Stomach (tissue), 9 donors: ENCODE results near the gene MUC6. TPM values are rescaled to one million over a fixed set of nuclear protein-coding genes. Genes with fewer than 3 reads are reported as not detected.

Source experiments
- DNase-seq, 2 donors: peaks; one replicate each; pipeline versions ENCODE4 v3.0.0 to v3.0.0-alpha.2; 2013 to 2019
- H3K27ac ChIP-seq, 5 donors: fragments of 200-600 bp in 4 of 5; sonication (generic) in 4 of 5; one replicate each; pipeline ENCODE4 v1.5.1; 2013 to 2019; ENCODE audit warnings: mild to moderate bottlenecking in 1 of 5, moderate library complexity in 1 of 5
- H3K27me3 ChIP-seq, 3 donors: fragments of 200-600 bp; sonication (generic); one replicate each; pipeline ENCODE4 v1.5.1; 2017 to 2019; ENCODE audit warnings: mixed run types in 1 of 3
- H3K36me3 ChIP-seq, 4 donors: fragments of 200-600 bp; sonication (generic); 1 replicate in 3 of 4; 2 replicates in 1 of 4; pipeline ENCODE4 v1.5.1; 2016 to 2019
- H3K4me1 ChIP-seq, 4 donors: fragments of 200-600 bp; sonication (generic); one replicate each; pipeline ENCODE4 v1.5.1; 2016 to 2019
- H3K4me3 ChIP-seq, 4 donors: fragments of 200-600 bp; sonication (generic) in 3 of 4; one replicate each; pipeline ENCODE4 v1.5.1; 2016 to 2019; ENCODE audit warnings: mild to moderate bottlenecking in 1 of 4
- H3K9me3 ChIP-seq, 4 donors: fragments of 200-600 bp; sonication (generic); one replicate each; pipeline ENCODE4 v1.5.1; 2016 to 2019
- EP300 ChIP-seq: sonication (generic); formaldehyde crosslinking; IDR thresholded peaks from one replicate; pipeline ENCODE4 v1.6.1; 2017; ENCODE audit warnings: antibody characterized with exemption
- POLR2A ChIP-seq, 4 donors: fragments of 450-650 bp; IDR thresholded peaks; one replicate each; pipeline ENCODE4 v1.6.1; 2016; ENCODE audit warnings: antibody characterized with exemption in 4 of 4, control low read depth in 2 of 4, mild to moderate bottlenecking in 1 of 4, moderate library complexity in 1 of 4
- POLR2AphosphoS5 ChIP-seq, 3 donors: sonication (generic); formaldehyde crosslinking; IDR thresholded peaks; one replicate each; pipeline ENCODE4 v1.6.1; 2016; ENCODE audit warnings: antibody characterized with exemption in 3 of 3
- WGBS, 5 donors: extraction: QIAGEN DNeasy Blood & Tissue Kit in 3 of 5; methylation state at CpG; one replicate each; pipeline versions ENCODE4 v1.1.5 to v1.1.7; 2013 to 2018; 5-methylcytosine and 5-hydroxymethylcytosine counted together
- intact Hi-C: fragments of 100-400 bp; cut with DNase I; formaldehyde crosslinking; loops from one replicate; pipeline ENCODE4 v1.15.1; 2023; ENCODE audit warnings: low total_unique reads
- polyA plus RNA-seq, 3 donors: library from polyadenylated mRNA; stranded (reverse); fragments of 200-250 nt; gene quantifications; one replicate each; pipeline ENCODE4 v1.2.3, GENCODE V29; 2013
- total RNA-seq, 5 donors: library from RNA; depleted of rRNA; stranded (reverse); fragments of >200 nt; gene quantifications; one replicate each; pipeline versions ENCODE4 v1.1.0 to v1.2.3, GENCODE V29; 2014 to 2016
- TF ChIP-seq, protein P1 (sequence below), 7 experiments: fragments of 450-650 bp in 4 of 7; fragments of 200-600 bp in 3 of 7; sonication (generic) in 3 of 7; IDR thresholded peaks; one replicate each; pipeline ENCODE4 v1.5.1; 2016 to 2019; ENCODE audit warnings: antibody characterized with exemption in 7 of 7, control low read depth in 2 of 7, mild to moderate bottlenecking in 1 of 7
- donor health status: healthy with polysubstance abuse.
- donor health status: Bipolar disorder and iron deficiency.
- donor health status: healthy.

Gene MUC6
- total and polyA plus RNA-seq, 8 donors = 0.29 to 215 (median 108) TPM

- peaks cover 3 to 21% (median 9%) of the 10 kb centered on the region in 4 donors for H3K4me1 ChIP-seq
- H3K27me3 ChIP-seq = peaks cover 0 to 55% (median 0%) of the 10 kb centered on the region in 3 donors
- H3K36me3 ChIP-seq = no peaks in the 10 kb centered on the region
- intact Hi-C loops = no loop called here
- H3K27ac ChIP-seq = no peak overlapping the region
- no peaks in the 10 kb centered on the region for H3K9me3 ChIP-seq
- TF ChIP-seq, protein P1, sequence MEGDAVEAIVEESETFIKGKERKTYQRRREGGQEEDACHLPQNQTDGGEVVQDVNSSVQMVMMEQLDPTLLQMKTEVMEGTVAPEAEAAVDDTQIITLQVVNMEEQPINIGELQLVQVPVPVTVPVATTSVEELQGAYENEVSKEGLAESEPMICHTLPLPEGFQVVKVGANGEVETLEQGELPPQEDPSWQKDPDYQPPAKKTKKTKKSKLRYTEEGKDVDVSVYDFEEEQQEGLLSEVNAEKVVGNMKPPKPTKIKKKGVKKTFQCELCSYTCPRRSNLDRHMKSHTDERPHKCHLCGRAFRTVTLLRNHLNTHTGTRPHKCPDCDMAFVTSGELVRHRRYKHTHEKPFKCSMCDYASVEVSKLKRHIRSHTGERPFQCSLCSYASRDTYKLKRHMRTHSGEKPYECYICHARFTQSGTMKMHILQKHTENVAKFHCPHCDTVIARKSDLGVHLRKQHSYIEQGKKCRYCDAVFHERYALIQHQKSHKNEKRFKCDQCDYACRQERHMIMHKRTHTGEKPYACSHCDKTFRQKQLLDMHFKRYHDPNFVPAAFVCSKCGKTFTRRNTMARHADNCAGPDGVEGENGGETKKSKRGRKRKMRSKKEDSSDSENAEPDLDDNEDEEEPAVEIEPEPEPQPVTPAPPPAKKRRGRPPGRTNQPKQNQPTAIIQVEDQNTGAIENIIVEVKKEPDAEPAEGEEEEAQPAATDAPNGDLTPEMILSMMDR (IDR thresholded peaks at IDR 0.05) = no peak
- TF ChIP-seq POLR2A (IDR thresholded peaks at IDR 0.05) (no peak), POLR2AphosphoS5 (IDR thresholded peaks at IDR 0.05) (no peak), EP300 (no peak)
- WGBS, 5 donors = 75 to 90% (median 82%) methylated on average over 22 to 39 of the region's 39 CpGs
- no peak for DNase-seq
- no peak overlapping the region for H3K4me3 ChIP-seq
Observed at GRCh38 chr11:1078191-1078601, 41.7 kb upstream of the MUC6 start.

DNA sequence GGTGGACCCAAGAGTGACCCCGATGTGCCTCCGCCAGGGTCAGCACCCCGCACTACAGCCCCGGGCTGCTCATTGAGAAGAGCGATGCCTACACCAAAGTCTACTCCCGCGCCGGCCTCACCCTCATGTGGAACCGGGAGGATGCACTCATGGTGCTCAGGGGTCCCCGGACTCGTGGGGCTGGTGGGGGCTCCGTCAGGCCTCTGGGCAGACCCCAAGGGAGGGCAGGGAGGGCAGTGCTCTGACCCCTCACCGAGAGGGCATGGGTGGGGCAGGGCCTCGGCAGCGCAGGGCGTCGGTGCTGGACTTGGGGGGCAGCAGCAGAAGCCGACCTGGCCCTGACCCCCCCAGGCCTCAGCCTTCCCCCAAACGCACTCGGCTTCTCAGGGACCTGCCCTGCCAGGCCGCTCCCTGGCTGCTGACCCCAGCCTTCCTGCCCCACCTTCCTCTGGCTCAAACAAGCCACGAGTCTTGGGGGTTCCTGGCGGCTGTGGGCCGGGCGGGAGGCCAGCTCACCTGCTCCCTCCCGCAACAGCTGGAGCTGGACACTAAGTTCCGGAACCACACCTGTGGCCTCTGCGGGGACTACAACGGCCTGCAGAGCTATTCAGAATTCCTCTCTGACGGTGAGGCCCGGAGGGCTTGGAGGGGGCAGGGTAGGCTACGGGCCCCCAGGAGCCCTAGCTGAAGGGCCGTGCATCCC lies 41.0 kb upstream of the MUC6 start:
- 48 to 79% (median 52%) methylated on average over 16 to 33 of the region's 33 CpGs for WGBS, 5 donors
- no peak overlapping the region for H3K27ac ChIP-seq
- peaks cover 5 to 25% (median 13%) of the 10 kb centered on the region in 4 donors for H3K4me1 ChIP-seq
- no peaks in the 10 kb centered on the region for H3K9me3 ChIP-seq
- no peak for DNase-seq
- peaks cover 0 to 55% (median 0%) of the 10 kb centered on the region in 3 donors for H3K27me3 ChIP-seq
- intact Hi-C loops = no loop called here
- no peak overlapping the region for H3K4me3 ChIP-seq
- H3K36me3 ChIP-seq = no peaks in the 10 kb centered on the region
- TF ChIP-seq, protein P1 (IDR thresholded peaks at IDR 0.05) = no peak
- no peak for TF ChIP-seq EP300
- TF ChIP-seq POLR2AphosphoS5 (IDR thresholded peaks at IDR 0.05) = no peak
- TF ChIP-seq POLR2A (IDR thresholded peaks at IDR 0.05) = no peak

GRCh38 chr11:1077033-1077416 lies 40.5 kb upstream of the MUC6 start:
- DNase-seq = no peak

GRCh38 chr11:1076061-1076665 lies 39.6 kb upstream of the MUC6 start:
- Histone ChIP-seq H3K4me3 (no peak overlapping the region), H3K27ac (no peak overlapping the region), H3K4me1 (peaks cover 5 to 25% (median 14%) of the 10 kb centered on the region in 4 donors), H3K36me3 (no peaks in the 10 kb centered on the region), H3K9me3 (no peaks in the 10 kb centered on the region), H3K27me3 (peaks cover 0 to 59% (median 0%) of the 10 kb centered on the region in 3 donors)
- no peak for DNase-seq
- intact Hi-C loops = no loop called here
- TF ChIP-seq POLR2AphosphoS5 (IDR thresholded peaks at IDR 0.05) (no peak), EP300 (no peak), POLR2A (IDR thresholded peaks at IDR 0.05) (no peak)
- TF ChIP-seq, protein P1 (IDR thresholded peaks at IDR 0.05) = no peak
- 73 to 90% (median 80%) methylated on average over 12 to 18 of the region's 18 CpGs for WGBS, 5 donors

More at GRCh38 chr11:1077033-1077416, 40.5 kb upstream of the MUC6 start:
- Histone ChIP-seq H3K9me3 (no peaks in the 10 kb centered on the region), H3K27ac (no peak overlapping the region), H3K4me1 (peaks cover 5 to 25% (median 14%) of the 10 kb centered on the region in 4 donors), H3K4me3 (no peak overlapping the region), H3K27me3 (peaks cover 0 to 55% (median 0%) of the 10 kb centered on the region in 3 donors), H3K36me3 (no peaks in the 10 kb centered on the region)
- intact Hi-C loops = no loop called here
- WGBS, 5 donors = 78 to 91% (median 85%) methylated on average over 7 to 11 of the region's 11 CpGs; no CpG with 5 or more reads in 1 of the 5 donors
- no peak for TF ChIP-seq POLR2A (IDR thresholded peaks at IDR 0.05)
- no peak for TF ChIP-seq EP300
- TF ChIP-seq, protein P1 (IDR thresholded peaks at IDR 0.05) = no peak
- no peak for TF ChIP-seq POLR2AphosphoS5 (IDR thresholded peaks at IDR 0.05)
